ENCODE data around the gene TAS2R40.

- TF ChIP-seq POLR2AphosphoS5 (IDR thresholded peaks at IDR 0.05; ENCODE audit: low read depth, low read length) (no peak), CTCF (IDR thresholded peaks at IDR 0.05 in 2 of 3, conservative IDR thresholded peaks at IDR 0.05 in 1 of 3; ENCODE audit: borderline replicate concordance in 1 of 3, insufficient read depth in 1 of 3, low read depth in 2 of 3, low read length in 2 of 3) (no peak)
Measured at GRCh38 chr7:143243111-143243510, 21.3 kb downstream of the TAS2R40 start.

Measured in HCT116 (cell line).